Hematopoietic multipotent progenitor cell treated with erythropoietin and hydrocortisone succinate and interleukin-3 and kit ligand, for 4 days (in vitro differentiated cells): Measurements from ENCODE around the gene ARRDC5.
A peak's percentile ranks its signal among the peaks of the same experiment; 100 is the strongest.
"Not testable (repeated sequence)": the region's sequence is repeated elsewhere in the genome, so short reads cannot be mapped to it uniquely, and the experiment has no call there.

Source experiments
- DNase-seq: peaks from one replicate; pipeline ENCODE4 v3.0.0-alpha.2; 2015

ARRDC5 gene

DNA sequence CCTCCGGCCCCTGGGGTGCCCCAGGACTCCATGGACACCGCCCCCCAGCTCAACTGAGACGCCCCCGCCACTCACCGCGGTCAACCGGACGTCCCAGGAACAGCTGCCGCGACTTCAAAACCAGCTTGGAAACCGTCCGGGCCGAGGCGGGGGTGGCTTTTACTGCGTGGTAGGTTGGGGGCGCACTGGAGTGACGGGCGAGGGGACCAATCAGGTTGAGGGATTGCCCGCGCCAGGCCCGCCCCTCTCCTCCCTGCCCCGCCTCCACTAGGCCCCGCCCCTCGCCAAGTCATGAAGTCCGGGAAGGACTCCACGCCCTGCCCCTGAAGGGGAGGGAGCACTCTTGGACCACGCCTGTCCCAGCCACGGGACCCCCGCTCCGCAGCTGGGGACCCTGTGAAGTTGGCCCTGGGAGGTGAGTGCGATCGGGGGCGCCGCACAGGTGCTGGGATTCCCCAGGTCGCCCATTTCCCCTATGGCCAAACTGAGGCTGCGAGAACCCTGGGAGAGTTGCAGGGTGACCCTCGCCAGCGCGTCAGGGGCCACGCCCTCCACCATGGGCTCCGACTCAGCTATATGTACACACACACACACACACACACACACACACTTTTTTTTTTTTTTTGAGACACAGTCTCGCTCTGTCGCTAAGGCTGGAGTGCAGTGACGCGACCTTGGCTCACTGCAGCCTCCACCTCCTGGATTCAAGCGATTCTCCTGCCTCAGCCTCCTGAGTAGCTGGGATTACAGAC is 35.0 kb downstream of the ARRDC5 start, which contains the start of gene PLIN3:
TSS of gene PLIN3 (minus strand) at position 134 of the 752 bp plus-strand sequence. CDS start 6,273 bp downstream, outside the sequence.
- DNase-seq, result peak; percentile 97

DNA sequence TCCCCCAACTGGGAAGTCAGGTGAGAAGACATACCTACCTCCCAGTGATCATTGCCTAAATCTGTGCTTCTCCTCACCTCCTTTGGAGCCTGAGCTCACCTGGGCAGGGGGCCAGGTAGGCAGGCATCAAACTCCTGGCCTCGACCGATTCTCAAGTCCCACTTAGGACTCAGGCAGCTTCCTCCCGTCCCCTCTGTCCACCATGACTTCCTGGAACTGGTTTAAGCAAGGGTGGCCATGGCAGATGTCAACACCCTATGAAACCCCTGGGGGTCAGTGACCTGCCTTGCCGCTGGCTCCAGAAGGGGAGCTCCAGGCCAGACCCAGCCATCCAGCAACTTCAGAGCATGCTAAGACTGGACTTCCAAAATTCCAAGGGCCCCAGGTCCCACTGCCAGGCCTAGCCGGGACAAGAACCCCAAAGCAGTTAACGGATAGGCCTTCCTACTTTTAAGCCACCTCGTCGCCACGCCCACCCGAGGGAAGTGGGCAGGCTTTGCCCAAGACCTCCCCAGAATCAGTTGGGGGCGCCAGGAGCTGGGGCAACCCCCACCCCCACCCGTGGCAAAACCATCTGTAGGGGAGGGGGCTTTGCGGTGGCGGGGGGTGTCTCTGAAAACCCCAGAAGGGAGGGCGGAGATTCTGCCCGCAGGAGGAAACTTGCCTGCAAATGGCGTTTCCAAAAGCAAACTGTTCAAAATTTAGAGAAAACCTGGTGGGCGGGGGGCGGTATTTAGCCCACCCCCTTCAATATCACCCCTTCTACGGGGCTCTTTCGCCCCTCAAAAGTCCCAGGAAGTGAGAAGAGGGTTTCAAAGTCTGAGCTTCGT is 35.9 kb downstream of the ARRDC5 start:
- DNase-seq, result peak; percentile 88

GRCh38 chr19:4861147-4861546 is 41.5 kb downstream of the ARRDC5 start:
- no peak for DNase-seq

GRCh38 chr19:4859697-4860096 is 43.0 kb downstream of the ARRDC5 start:
- DNase-seq, result no peak

- DNase-seq, result not testable (repeated sequence)
Observed at GRCh38 chr19:4856468-4856867, 46.2 kb downstream of the ARRDC5 start.

GRCh38 chr19:4853506-4853905 is 49.2 kb downstream of the ARRDC5 start:
- not testable (repeated sequence) for DNase-seq

- DNase-seq, result no peak
Observed at GRCh38 chr19:4852484-4852883, 50.2 kb downstream of the ARRDC5 start.

DNA sequence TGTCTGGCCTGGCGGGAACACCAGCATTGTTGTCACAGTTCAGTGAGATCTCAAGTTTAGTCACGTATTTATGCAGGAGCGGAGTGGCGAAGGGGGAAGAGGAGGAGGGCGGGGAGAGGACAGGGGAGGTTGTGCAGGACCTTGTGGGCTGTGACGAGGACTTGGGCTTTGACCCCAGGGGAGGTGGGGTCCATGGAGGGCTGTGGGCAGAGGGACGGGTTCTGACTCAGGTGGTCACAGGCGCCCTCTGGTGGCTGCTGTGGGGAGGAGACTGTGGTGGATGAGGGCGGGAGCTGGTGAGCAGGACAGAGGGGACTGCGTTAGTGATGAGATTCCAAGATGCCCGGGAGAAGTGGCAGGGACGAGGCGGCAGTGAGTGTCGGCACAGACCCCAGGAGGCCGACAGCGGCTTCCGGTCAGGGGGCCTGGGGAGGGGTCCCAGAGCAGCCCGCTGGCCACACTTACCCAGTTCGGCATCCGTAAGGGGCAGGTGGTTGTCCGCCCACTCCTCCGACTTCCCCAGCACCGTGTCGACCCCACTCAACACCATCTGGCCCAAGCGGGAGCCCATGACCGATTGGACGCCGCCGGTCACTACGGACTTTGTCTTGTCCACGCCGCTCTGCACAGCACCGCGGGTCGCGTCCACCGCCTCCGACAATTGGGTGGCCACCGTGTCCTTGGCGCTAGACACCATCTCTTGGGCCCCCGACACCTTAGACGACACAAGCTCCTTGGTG is 51.0 kb downstream of the ARRDC5 start:
- peak; percentile 79 for DNase-seq

GRCh38 chr19:4849019-4849418 is 53.7 kb downstream of the ARRDC5 start:
- DNase-seq, result no peak

- no peak for DNase-seq
Observed at GRCh38 chr19:4847190-4847973, 55.3 kb downstream of the ARRDC5 start.

GRCh38 chr19:4845975-4846374 is 56.7 kb downstream of the ARRDC5 start:
- DNase-seq, result not testable (repeated sequence)

GRCh38 chr19:4844348-4845179 is 58.1 kb downstream of the ARRDC5 start:
- no peak for DNase-seq

DNA sequence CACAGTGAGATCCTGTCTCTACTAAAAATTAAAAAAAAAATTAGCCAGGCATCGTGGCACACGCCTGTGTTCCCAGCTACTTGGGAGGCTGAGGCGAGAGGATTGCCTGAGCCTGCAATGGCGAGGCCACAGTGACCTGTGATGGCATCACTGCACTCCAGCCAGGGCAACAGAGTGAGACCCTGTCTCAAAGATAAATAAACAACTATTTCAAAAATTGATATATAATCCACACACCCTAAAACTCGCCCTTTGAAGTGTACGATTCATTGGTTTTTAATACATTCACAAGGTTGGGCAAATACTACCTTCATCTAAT is 59.1 kb downstream of the ARRDC5 start:
- no peak for DNase-seq
